KBM-7 (cell line): Measurements from ENCODE around the gene RNF103.
A peak's percentile ranks its signal among the peaks of the same experiment; 100 is the strongest.
"Not testable (repeated sequence)": the region's sequence is repeated elsewhere in the genome, so short reads cannot be mapped to it uniquely, and the experiment has no call there.

Experiments used
- DNase-seq: peaks from one replicate; pipeline ENCODE4 v3.0.0-alpha.2; 2015
- in situ Hi-C: fragments of 300-500 bp; cut with MboI; formaldehyde crosslinking; loops from 2 replicates; pipeline ENCODE4 v1.14.3; 2020; ENCODE audit warnings: low sequenced_read_pairs, low pct_unique_long_range_greater_than_20kb, mixed read lengths

Gene RNF103

DNA sequence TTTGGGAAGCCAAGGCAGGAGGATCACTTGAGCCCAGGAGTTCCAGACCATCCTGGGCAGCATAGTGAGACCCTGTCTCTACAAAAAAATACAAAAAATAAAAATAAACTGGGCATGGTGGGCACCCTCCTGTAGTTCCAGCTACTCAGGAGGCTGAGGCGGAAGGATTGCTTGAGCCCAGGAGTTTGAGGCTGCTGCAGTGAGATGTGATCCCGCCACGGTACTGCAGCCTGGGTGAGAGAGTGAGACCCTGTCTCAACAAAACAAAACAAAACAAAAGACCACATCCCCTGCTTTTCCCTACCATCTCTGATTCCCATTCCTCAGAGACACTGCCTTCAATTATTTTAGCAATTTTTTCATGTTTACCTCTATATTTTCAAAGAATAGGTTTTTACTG lies 3.9 kb upstream of the RNF103 start:
- DNase-seq = no peak
- in situ Hi-C loops = no loop called here

DNA sequence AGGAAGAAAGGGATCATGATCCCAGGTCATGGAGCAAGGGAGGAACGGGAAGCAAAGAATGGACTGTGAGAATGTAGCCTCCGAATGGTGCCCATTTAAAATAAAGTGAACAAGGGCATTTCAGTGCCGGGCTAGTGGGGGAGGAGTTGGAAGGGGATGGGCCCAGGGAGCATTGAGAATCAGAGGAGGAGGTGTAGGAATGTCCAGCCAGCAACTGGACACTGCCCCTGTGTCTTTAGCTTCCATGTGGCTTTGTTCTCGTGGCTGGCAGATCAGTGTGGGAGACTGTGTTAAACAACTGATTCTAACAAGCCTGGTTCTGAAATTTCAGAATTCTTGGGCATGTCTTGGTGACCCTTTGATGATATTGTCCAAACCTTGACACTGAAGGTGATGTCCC lies 1.4 kb upstream of the RNF103 start:
- no peak for DNase-seq
- in situ Hi-C loops = no loop called here

DNA sequence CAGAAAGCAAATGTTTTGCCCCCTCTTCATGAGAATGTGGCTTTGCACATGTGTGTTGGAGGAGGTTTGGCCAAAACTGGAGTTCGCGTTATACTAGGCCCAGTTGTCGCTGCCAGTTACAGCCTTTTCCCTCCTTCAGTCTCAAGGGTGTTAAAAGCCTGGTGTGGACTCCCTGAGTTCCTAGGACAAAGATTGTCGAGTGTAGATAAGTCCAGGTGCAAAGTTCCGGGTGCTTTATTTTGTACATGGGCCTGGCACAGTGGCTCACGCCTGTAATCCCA lies 542 bp upstream of the RNF103 start:
- in situ Hi-C loops = no loop called here
- no peak for DNase-seq

DNA sequence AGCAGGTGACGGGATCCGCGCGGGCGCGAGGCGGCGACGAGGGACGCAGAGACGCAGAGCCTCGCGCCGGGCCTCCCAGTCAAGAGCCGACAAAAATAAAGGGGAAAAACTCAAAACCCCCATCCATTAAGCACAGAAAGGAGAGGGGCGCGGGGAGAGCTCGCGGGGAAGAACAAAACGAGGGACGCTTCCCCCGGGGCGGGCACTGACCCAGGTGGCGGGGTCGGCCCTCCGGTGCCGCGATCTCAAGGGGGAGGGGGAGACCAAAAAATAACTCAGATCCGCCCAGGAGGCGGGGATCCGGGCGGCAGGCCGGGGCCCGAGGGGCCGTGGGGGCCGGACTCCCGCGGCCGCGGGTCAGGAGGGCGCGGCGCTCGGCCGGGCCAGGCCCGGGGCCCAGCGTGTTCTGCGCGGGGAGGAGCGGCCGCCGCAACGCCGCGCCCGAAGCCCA lies 597 bp downstream of the RNF103 start:
- DNase-seq = peak; percentile 52
- in situ Hi-C loops = no loop called here

DNA sequence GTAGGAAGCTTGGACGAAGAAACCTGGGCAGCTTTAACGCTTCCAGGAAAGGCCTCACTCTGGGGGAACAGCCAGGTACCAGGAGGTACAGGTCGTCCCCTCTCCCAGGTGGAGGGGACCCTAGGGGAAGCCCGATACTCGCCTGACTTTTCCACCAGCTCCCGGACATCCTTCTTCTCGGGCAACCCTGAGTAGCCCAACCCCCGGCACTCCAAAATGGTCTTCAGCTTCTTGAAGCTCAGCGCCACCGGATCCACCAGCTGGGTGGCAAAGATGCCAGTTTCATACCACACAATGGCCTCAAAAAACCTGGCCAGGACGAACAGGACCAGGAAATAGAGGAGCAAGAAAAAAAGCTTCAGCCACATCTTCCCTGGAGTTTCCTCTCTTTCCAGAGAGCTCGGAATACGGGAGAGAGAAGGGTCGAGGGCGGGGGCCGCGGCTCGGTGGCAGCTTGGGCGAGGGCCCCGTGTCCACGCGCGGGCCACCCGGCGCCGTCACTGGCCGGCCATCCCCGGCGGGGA lies 1.1 kb downstream of the RNF103 start:
- peak; percentile 43 for DNase-seq
- in situ Hi-C loops = no loop called here

DNA sequence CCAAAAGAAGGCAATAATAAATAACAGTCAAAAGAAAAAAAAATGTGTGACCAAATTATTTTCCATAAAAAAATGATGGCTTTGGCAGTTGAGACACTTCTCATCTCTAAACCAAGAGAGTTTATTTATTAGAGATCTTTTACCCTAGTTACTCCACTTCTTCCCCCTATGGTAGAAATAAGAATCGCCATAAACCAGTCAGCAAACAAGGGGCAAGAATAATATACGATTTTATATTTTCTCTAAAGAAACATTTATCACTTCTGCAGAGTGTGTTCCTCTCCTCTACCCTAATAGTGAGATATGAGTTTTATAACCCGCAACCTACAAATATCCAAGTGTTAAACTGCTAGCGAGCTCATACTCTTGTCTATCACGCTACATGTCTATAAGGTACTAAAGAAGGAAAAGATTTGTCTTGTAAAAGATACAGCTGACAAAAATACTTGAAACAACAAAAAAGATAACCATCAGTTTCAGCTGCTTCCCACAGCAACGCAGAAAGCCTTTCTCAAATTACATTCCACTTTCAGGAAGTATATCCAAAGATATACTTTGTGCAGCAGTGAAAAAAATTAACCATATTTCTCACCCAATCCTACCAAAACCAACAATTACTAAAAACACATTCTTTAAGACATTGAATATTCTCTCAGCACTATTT lies 2.3 kb downstream of the RNF103 start:
- DNase-seq = peak; percentile 52

DNA sequence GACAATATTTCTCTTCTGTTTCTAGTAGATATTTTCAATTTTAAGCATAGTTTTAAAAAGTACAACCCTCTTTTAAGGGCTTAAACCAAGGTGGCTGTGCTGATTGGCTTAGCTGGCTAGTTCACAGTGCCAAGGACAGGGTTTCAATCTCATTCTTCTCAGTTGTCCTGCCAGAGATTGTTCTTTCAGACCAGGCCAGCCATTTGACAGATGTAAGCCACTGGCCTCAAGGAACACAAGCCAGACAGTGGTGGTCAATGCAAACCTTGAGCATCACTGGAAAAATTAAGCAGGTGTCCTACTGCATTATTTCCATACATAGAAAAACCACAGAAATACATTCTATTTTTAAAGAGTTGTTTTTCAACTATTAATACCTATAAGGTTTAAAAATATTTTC lies 5.9 kb downstream of the RNF103 start:
- in situ Hi-C loops = no loop called here
- no peak for DNase-seq

More for the DNA sequence above, 2.3 kb downstream of the RNF103 start:
- in situ Hi-C loops = no loop called here

DNA sequence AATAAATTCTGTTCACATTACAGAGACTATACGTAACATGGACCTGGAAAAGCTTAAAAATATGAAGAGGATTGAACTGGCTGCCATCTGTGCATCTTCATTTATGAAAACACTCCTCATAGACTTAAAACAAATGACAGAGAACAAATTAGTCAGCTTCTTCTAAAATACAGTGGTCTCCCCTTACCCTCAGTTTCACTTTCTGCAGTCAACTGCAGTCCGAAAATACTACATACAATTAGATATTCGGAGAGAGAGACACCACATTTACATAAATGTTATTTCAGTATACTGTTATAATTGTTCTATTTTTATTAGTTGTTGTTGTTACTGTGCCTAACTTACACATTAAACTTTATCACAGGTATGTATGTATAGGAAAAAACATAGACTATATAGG lies 6.5 kb downstream of the RNF103 start:
- no peak for DNase-seq
- in situ Hi-C loops = no loop called here

DNA sequence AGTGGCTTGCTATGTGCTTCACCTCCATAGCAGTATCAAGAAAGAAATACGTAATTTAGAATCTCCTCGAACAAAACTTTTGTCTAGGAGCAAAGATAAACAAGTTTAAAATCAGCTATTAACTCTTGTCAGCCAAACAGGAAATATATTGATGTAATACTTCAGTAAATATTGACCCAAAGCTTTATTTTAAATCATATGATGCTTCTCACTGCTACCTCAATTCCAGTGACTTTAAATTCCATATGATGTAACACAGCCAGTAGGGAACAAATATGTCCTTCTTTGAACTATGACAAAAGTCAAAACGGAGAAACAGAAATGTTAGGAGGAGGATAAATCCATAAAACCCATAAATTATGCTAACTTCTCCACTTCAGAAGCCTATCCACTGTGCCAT lies 7.2 kb downstream of the RNF103 start:
- no peak for DNase-seq
- in situ Hi-C loops = no loop called here

DNA sequence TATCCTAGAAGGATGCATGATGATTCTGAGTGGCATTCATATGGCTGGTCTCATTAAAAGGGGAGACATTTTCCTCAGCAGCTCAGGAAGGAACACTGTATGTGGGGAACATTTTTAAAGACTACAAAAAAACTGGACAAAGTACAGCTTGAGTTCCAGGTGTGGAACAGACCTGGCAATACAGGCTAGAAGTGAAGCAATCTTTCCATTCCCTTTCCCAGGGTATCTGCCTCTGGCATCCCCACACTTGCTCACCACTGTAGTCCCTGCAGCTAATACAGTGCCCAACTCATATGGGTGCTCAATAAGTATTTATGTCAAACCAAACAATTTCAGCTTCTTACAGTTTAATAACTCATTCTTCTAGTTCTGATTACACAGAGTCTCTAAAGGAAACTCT lies 8.1 kb downstream of the RNF103 start:
- in situ Hi-C loops = no loop called here
- DNase-seq = no peak

DNA sequence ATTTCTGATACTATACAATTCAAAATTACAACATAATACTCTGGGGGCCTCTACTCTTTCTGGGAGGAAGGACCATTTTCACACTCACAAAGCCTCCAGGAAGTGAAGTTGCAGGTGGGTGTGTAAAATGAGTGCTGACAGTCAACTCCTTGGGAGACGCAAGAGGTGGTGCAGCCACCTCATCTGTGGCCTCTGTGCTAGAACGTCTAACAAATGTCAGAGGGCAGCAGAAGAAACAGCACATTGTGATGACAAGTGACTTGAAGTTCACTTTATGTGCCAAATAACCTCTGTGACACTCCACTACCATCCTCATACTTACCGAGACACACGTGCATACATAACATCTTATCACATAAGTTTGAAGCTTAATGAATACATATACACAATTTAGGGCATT lies 10.2 kb downstream of the RNF103 start:
- in situ Hi-C loops = no loop called here

DNA sequence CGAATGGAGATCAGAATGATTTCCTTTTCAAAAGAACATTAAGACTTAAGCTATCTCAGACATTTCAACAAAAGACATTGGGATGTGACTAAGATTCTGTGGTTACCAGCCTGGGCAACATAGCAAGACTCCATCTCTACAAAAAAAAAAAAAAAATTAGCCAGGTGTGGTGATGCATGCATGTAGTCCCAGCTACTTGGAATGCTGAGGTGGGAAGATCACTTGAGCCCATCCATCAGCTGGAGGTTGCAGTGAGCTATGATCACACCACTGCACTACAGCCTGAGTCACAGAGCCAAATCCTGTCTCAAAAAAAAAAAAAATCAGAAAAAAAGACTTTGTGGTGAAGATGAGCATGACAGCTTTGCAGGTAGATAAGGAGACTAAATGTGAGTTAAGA lies 12.8 kb downstream of the RNF103 start:
- DNase-seq = no peak
- in situ Hi-C loops = no loop called here

More for the DNA sequence above, 10.2 kb downstream of the RNF103 start:
- DNase-seq = no peak

DNA sequence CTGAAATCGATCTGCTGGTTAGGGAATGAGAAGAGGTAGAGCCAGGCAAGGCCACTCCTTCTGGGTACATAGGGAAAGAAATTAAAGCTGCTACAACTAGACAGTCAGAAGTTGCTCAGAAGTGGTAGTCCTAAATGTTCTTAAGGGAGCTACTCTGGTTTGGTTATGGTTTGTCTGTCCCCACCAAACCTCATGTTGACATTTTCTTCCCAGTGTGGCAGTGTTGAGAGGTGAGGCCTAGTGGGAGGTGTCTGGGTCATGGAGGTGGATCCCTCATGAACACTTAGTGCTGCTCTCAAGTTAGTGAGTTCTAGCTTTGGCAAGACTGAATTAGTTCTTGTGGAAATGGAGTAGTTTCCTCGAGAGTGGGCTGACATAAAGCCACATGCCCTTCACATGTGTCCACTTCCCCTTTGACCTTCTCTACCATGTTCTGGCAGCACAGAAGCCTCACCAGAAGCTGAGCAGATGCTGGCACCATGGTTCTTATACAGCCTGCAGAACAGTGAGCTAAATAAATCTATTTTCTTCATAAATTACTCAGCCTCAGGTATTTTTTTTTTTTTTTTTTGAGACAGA lies 14.7 kb downstream of the RNF103 start:
- in situ Hi-C loops = no loop called here

DNA sequence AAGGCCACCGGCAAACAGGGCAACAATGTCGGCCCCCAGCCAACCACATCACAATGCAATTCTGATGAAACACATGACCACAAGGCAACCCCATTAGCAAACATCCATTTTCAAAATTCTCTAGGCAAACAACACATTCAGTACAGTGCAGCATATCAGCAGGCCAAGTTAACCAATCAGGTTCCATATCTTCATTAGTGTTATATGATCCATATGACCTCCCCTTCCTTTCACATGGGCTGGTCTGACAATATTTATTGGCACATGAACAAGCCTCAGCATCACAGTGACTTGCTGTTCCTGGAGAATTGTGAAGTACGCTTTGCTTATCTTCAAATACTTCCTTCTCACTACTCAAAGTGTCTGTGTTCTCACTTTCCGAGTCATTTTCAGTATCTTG lies 19.8 kb downstream of the RNF103 start:
- in situ Hi-C loops = no loop called here
- no peak for DNase-seq

More for the DNA sequence above, 14.7 kb downstream of the RNF103 start:
- DNase-seq = no peak

DNA sequence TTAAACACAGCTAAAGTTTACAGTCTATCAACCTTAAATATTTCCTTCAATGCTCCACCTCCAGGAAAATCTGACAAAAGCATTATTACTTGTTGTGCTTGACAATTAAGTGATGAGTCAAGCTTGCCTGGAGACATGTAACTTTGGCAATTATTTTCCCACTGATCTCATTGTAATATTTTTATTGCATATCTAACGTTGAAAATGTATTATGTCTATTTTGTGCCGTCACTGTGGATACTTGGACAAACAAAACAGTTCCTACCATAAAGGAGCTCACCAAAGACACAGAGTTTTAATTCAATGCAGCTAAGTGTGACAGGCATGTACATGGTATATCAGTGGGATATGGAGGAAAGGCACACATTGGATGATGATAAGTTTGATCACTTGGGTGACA lies 24.7 kb downstream of the RNF103 start:
- DNase-seq = no peak
- in situ Hi-C loops = no loop called here

DNA sequence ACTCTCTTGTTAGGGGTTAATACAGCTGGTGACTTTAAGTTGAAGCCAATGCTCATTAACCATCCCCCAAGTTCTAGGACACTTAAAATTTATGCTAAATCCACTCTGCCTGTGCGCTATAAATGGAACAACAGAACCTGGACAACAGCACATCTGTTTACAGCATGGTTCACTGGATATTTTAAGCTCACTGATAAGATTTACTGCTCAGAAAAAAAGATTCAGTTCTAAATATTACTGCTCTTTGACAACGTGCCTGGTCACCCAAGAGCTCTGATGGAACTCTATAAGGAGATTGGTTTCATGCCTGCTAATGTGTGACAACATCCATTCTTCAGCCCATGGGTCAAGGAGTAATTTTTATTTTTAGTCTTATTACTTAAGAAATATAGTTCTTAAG lies 27.5 kb downstream of the RNF103 start:
- in situ Hi-C loops = no loop called here
- DNase-seq = no peak

DNA sequence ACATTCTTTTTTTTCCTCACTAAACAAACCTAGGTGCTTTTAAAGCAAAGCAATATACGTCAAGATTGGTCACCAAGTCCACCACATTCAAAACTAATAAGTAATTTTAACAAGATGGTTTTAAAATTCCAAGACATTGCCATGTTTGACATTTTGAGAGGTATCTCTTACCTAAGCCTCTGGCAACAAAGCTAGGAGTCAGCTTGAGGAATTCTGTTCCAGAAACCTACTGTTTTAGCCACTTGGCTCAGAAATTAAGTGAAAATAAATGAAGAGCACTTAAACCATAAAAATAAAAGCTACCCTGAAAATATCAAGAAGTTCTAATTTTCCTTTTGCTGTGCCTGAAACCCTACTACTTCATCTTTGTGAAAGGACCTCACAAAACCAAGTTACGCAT lies 30.4 kb downstream of the RNF103 start:
- no peak for DNase-seq
- in situ Hi-C loops = no loop called here

DNA sequence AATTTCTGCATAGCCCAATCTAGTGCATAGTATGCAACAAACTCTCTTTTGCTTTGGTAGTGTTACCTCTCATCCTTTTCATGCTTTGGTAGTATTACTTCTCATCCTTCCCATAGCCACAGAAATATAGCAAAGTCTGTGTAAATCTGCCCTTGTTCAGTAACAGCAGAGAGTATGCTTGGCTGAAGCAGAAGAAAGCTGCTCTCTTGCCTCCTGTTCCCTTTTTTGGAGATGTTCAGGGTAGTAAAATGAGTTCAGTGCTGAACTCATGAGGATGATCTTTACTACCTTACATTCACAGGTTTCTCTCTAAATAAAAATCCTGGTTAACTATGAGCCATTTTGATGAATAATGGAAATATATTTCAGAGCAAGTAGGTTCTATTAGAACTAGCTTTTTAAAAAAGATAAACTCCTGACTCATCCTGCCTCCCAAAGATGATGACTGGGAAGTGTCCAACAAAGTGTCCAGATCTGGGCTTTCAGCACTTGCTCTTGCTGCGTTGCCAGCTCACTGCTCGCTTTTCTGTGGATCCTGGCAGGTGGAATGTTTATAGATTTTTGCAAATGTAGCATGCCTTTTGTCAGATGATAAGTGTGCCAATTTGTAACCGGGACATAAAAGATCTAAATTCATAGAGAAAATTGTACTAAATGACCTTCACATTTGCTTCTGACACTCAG lies 31.0 kb downstream of the RNF103 start:
- DNase-seq = no peak
- in situ Hi-C loops = no loop called here

DNA sequence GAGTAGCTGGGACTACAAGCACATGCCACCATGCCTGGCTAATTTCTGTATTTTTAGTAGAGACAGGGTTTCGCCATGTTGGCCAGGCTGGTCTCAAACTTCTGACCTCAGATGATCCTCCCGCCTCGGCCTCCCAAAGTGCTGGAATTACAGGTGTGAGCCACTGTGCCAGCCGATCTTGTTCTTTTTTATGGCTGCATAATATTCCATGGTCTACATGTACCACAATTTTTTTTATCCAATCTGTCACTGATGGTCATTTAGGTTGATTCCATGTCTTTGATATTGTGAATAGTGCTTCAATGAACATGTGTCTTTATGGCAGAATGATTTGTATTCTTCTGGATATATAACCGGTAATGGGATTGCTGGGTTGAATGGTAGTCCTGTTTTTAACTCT lies 34.0 kb downstream of the RNF103 start:
- in situ Hi-C loops, DNase-seq: not testable (repeated sequence)

DNA sequence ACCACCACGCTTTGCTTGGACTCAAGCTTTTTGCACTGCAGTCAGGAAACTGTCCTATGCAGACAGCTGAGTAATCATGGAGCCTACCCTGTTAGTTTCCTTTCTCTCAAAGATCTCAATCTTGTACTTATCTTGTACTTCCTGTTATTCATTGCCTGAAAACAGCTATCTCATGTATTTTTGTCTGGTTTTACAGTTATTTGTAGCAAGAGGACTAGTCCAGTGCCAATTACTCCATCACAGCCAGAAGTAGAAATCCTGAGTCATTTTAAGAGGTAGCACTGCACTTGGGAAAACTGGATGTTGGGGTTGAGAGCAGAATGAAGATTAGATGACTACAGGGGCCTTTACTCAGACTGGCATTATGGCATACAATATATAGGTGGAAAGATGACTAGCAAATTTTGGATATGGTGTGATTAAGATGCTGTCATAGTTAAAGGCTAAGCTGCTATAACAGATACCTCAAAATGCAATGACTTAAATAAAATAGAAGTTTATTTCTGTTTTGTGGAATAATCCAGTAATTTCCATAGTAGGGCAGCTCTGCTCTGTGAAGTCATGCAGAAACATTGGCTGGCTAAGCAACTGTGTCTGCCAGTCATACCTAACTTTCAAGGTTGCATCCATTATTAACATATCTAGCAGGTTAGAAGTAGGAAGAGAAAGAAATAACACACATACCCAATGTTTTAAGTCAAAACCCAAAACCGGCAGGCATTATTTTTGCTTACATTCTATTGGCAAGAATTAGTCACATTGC lies 39.3 kb downstream of the RNF103 start:
- in situ Hi-C loops = no loop called here
- DNase-seq = peak; percentile 55
